Mesothelial cell of epicardium (in vitro differentiated cells): Measurements from ENCODE around the gene UBE2D1. TPM values are rescaled to one million over a fixed set of nuclear protein-coding genes. Genes with fewer than 3 reads are reported as not detected.

Source experiments
- DNase-seq, 2 experiments: peaks; one replicate each; pipeline ENCODE4 v3.0.0; 2021; ENCODE audit warnings: low spot score in 2 of 2; ENCODE audit not compliant: unreplicated experiment in 2 of 2
- H3K27ac Mint-ChIP-seq: 2 replicates; pipeline ENCODE4 v1.8.0; 2021; ENCODE audit warnings: mixed read lengths
- H3K27me3 Mint-ChIP-seq: 2 replicates; pipeline ENCODE4 v1.8.0; 2021; ENCODE audit warnings: low read depth, mixed read lengths
- H3K36me3 Mint-ChIP-seq: 2 replicates; pipeline ENCODE4 v1.8.0; 2021; ENCODE audit warnings: mixed read lengths
- H3K4me1 Mint-ChIP-seq: 2 replicates; pipeline ENCODE4 v1.8.0; 2021; ENCODE audit warnings: mixed read lengths
- H3K4me3 Mint-ChIP-seq: 2 replicates; pipeline ENCODE4 v1.8.0; 2021; ENCODE audit warnings: mild to moderate bottlenecking, moderate library complexity, mixed read lengths
- H3K9me3 Mint-ChIP-seq: 2 replicates; pipeline ENCODE4 v1.8.0; 2021; ENCODE audit warnings: mixed read lengths
- CTCF ChIP-seq: fragments of 200-600 bp; sonication (generic); IDR thresholded peaks from one replicate; pipeline ENCODE4 v1.5.0; 2021; ENCODE audit warnings: antibody characterized with exemption; ENCODE audit not compliant: unreplicated experiment
- total RNA-seq: library from RNA; stranded (reverse); gene quantifications from 3 replicates; pipeline ENCODE4 v1.2.1, GENCODE V29; 2021

The UBE2D1 gene
- total RNA-seq, 1 donor from 2014 or later: 22.5 TPM

- Mint-ChIP-seq H3K27ac (no peak overlapping the region), H3K4me1 (no peaks in the 10 kb centered on the region), H3K27me3 (no peaks in the 10 kb centered on the region), H3K36me3 (peaks cover 30% of the 10 kb centered on the region), H3K4me3 (no peak overlapping the region), H3K9me3 (no peaks in the 10 kb centered on the region)
- no peak for DNase-seq
- TF ChIP-seq CTCF: no peak
These were observed 58.5 kb downstream of the UBE2D1 start for GRCh38 chr10:58393317-58393716.

- H3K4me3 Mint-ChIP-seq: no peak overlapping the region
- no peak for DNase-seq
- H3K27ac Mint-ChIP-seq: no peak overlapping the region
- H3K27me3 Mint-ChIP-seq: no peaks in the 10 kb centered on the region
- peaks cover 27% of the 10 kb centered on the region for H3K36me3 Mint-ChIP-seq
- no peaks in the 10 kb centered on the region for H3K9me3 Mint-ChIP-seq
- no peak for TF ChIP-seq CTCF
- H3K4me1 Mint-ChIP-seq: no peaks in the 10 kb centered on the region
These were observed 59.7 kb downstream of the UBE2D1 start for GRCh38 chr10:58394471-58394870.

GRCh38 chr10:58396057-58396456 lies 61.3 kb downstream of the UBE2D1 start:
- no peaks in the 10 kb centered on the region for H3K9me3 Mint-ChIP-seq
- H3K4me1 Mint-ChIP-seq: no peaks in the 10 kb centered on the region
- no peak for TF ChIP-seq CTCF
- no peak for DNase-seq
- no peak overlapping the region for H3K4me3 Mint-ChIP-seq
- peaks cover 26% of the 10 kb centered on the region for H3K36me3 Mint-ChIP-seq
- no peaks in the 10 kb centered on the region for H3K27me3 Mint-ChIP-seq
- no peak overlapping the region for H3K27ac Mint-ChIP-seq

- Mint-ChIP-seq H3K4me3 (no peak overlapping the region), H3K36me3 (peaks cover 20% of the 10 kb centered on the region), H3K9me3 (no peaks in the 10 kb centered on the region), H3K27ac (no peak overlapping the region), H3K4me1 (no peaks in the 10 kb centered on the region), H3K27me3 (no peaks in the 10 kb centered on the region)
- DNase-seq: no peak
- no peak for TF ChIP-seq CTCF
These were observed 63.0 kb downstream of the UBE2D1 start for GRCh38 chr10:58397830-58398229.

- Mint-ChIP-seq H3K4me1 (no peaks in the 10 kb centered on the region), H3K36me3 (peaks cover 13% of the 10 kb centered on the region), H3K27ac (no peak overlapping the region), H3K4me3 (no peak overlapping the region), H3K9me3 (no peaks in the 10 kb centered on the region), H3K27me3 (no peaks in the 10 kb centered on the region)
- no peak for DNase-seq
- no peak for TF ChIP-seq CTCF
These were observed 64.6 kb downstream of the UBE2D1 start for GRCh38 chr10:58399410-58399809.

- Mint-ChIP-seq H3K27ac (no peak overlapping the region), H3K36me3 (peaks cover 5% of the 10 kb centered on the region), H3K27me3 (no peaks in the 10 kb centered on the region), H3K4me3 (no peak overlapping the region), H3K9me3 (no peaks in the 10 kb centered on the region), H3K4me1 (no peaks in the 10 kb centered on the region)
- TF ChIP-seq CTCF: no peak
- DNase-seq: no peak
These were observed 65.8 kb downstream of the UBE2D1 start for GRCh38 chr10:58400609-58401008.
